22Rv1 (cell line): Measurements from ENCODE around the gene PADI1.

ENCODE experiments used
- ZFX ChIP-seq: fragments of 450-650 bp; IDR thresholded peaks from 2 replicates; pipeline ENCODE4 v1.6.1; 2017; ENCODE audit warnings: antibody characterized with exemption, borderline replicate concordance
- TF ChIP-seq, protein P1 (sequence below): fragments of 450-650 bp; IDR thresholded peaks from 2 replicates; pipeline ENCODE4 v1.5.1; 2017; ENCODE audit warnings: mild to moderate bottlenecking

DNA sequence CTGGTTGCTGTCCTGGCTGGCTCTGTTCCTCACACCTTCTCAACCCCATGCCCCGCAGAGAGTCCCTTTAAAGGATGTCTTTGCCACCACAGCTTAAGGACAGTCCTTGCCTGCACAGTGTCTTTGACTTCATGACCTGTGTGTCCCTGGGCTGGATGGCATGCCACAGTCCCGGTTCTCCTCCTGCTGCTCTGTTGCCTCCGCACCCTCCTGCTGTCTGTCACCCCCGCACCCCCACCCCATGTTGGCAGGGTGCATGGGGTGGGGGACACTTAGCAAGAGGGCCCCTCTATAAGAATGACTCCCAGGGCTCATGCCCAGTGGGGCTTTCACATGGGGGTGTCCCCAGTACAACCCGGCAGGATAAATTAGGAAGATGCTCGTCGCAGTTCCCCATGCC, 41.6 kb upstream of the PADI1 start:
- TF ChIP-seq, protein P1, sequence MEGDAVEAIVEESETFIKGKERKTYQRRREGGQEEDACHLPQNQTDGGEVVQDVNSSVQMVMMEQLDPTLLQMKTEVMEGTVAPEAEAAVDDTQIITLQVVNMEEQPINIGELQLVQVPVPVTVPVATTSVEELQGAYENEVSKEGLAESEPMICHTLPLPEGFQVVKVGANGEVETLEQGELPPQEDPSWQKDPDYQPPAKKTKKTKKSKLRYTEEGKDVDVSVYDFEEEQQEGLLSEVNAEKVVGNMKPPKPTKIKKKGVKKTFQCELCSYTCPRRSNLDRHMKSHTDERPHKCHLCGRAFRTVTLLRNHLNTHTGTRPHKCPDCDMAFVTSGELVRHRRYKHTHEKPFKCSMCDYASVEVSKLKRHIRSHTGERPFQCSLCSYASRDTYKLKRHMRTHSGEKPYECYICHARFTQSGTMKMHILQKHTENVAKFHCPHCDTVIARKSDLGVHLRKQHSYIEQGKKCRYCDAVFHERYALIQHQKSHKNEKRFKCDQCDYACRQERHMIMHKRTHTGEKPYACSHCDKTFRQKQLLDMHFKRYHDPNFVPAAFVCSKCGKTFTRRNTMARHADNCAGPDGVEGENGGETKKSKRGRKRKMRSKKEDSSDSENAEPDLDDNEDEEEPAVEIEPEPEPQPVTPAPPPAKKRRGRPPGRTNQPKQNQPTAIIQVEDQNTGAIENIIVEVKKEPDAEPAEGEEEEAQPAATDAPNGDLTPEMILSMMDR, result no peak
- TF ChIP-seq ZFX, result no peak
